ENCODE data around the gene CC2D2A.
"Not testable (repeated sequence)": the region's sequence is repeated elsewhere in the genome, so short reads cannot be mapped to it uniquely, and the experiment has no call there.

The CC2D2A gene

DNA sequence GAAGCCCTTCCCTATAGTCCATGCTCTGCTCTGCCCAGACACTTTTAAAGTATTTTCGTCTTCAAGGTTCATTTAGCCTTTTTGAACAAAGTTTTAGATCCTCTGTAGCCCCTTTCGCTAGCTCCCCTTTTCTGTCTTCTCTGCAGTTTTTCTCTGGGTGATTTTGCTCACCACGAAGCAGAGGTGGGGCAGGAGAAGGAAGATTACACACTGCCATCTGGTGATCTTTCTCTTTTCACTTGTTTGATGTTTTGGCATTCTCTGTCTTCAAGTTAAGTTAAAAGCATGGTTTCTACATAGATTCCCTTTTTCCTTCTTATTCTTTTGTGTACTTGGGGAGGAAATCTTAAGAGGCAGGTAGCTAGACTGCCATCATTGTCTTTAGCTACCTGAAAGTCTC, 43.9 kb downstream of the CC2D2A start:
- TF ChIP-seq, protein P1, sequence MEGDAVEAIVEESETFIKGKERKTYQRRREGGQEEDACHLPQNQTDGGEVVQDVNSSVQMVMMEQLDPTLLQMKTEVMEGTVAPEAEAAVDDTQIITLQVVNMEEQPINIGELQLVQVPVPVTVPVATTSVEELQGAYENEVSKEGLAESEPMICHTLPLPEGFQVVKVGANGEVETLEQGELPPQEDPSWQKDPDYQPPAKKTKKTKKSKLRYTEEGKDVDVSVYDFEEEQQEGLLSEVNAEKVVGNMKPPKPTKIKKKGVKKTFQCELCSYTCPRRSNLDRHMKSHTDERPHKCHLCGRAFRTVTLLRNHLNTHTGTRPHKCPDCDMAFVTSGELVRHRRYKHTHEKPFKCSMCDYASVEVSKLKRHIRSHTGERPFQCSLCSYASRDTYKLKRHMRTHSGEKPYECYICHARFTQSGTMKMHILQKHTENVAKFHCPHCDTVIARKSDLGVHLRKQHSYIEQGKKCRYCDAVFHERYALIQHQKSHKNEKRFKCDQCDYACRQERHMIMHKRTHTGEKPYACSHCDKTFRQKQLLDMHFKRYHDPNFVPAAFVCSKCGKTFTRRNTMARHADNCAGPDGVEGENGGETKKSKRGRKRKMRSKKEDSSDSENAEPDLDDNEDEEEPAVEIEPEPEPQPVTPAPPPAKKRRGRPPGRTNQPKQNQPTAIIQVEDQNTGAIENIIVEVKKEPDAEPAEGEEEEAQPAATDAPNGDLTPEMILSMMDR (IDR thresholded peaks at IDR 0.05; ENCODE audit: extremely low read depth, missing control alignments): no peak
- no peak for DNase-seq (ENCODE audit: low spot score)

GRCh38 chr4:15515106-15515505, 45.4 kb downstream of the CC2D2A start:
- TF ChIP-seq, protein P1 (IDR thresholded peaks at IDR 0.05; ENCODE audit: extremely low read depth, missing control alignments): no peak
- no peak for DNase-seq (ENCODE audit: low spot score)

DNA sequence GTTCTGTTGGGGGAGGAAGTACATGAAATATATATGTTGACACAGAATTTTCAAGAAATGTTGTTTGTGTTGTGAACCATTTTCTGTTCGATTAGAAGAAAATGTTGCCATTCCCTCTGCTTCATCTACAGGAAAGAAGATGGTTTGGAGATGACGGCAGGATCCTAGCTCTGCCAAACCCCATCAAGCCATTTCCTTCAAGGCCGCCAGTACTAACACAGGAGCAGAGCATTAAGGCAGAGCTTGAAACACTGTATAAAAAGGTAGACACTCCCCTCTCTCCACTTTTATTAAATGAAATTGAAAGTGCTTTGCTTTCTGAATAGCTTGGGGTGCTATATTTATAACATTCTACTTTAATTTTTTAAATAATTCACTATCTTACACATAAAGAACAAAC, 46.8 kb downstream of the CC2D2A start:
- no peak for DNase-seq (ENCODE audit: low spot score)
- TF ChIP-seq, protein P1 (IDR thresholded peaks at IDR 0.05; ENCODE audit: extremely low read depth, missing control alignments): no peak

DNA sequence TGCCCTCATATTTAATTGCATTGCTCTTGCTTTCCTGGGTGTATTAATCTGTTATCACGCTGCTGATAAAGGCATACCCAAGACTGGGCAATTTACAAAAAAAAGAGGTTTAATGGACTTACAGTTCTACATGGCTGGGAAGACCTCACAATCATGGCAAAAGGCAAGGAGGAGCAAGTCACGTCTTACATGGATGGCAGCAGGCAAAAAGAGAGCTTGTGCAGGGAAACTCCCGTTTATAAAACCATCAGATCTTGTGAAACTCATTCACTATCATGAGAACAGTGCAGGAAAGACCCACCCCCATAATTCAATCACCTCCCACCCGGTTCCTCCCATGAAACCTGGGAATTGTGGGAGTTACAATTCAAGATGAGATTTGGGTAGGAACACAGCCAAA, 48.0 kb downstream of the CC2D2A start:
- not testable (repeated sequence) for DNase-seq (ENCODE audit: low spot score)

DNA sequence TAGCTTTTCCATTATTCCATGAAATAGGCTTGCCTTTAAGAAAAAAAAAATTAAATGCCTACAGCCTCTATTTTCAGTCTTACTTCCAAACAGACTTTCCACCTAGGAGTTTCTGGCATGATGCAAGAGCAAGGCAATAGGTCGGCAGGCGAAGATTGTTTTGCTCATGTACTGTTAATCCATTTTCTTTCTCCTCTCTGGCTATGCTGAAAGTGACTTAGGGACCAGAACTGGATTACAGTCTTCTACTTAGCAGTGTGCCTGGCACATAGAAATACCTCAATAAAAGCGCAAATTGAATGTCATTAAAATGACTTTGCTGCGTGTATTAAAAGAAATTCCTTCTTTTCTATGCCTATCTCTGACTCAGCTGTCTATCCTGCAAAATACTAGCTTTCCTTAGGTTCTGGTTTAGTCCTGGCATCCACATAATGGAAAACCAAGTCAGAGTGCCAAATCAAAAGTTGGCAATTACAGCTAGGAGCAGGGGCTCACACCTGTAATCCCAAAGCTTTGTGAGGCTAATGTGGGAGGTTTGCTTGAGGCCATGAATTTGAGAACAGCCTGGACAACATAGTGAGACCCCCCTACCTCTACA, 51.9 kb downstream of the CC2D2A start:
- no peak for DNase-seq (ENCODE audit: low spot score)
- TF ChIP-seq, protein P1 (IDR thresholded peaks at IDR 0.05; ENCODE audit: extremely low read depth, missing control alignments): no peak

- DNase-seq (ENCODE audit: low spot score): no peak
- TF ChIP-seq, protein P1 (IDR thresholded peaks at IDR 0.05; ENCODE audit: extremely low read depth, missing control alignments): no peak
Observed at GRCh38 chr4:15525080-15525479, 55.4 kb downstream of the CC2D2A start.

- DNase-seq (ENCODE audit: low spot score): no peak
- TF ChIP-seq, protein P1 (IDR thresholded peaks at IDR 0.05; ENCODE audit: extremely low read depth, missing control alignments): no peak
Observed at GRCh38 chr4:15526924-15527592, 57.4 kb downstream of the CC2D2A start.

GRCh38 chr4:15531792-15532191, 62.1 kb downstream of the CC2D2A start:
- TF ChIP-seq, protein P1 (IDR thresholded peaks at IDR 0.05; ENCODE audit: extremely low read depth, missing control alignments): no peak
- DNase-seq (ENCODE audit: low spot score): no peak

Data from GM20000 (cell line).